ENCODE data around the gene PPP5C. TPM values are rescaled to one million over a fixed set of nuclear protein-coding genes. Genes with fewer than 3 reads are reported as not detected.

PPP5C gene
- total and polyA plus RNA-seq, 2 of the 8 experiments (the other 6 are each of a cell fraction or from before 2014, with no cell fraction given) = 112 to 156 TPM

DNA sequence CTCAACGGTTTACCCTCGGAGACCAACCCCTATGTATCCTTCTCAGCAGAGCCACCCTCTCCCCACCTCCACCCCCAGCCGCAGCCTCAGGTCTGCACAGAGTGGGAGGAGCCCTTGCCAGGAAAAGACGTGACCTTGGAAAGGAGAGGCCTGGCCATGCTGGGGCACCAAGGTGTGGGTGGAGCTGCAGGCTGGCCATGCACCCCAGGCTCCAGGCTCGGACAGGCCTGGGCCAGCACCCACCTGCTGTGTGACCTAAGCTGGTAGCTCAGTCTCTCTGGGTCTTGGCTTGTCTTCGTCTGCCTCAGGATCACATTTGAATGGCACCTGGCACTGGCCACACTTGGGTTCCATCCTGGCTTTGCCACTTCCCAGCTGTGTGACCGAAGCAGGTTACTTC, 37.0 kb downstream of the PPP5C start:
- no peak overlapping the region for H4K5ac ChIP-seq (ENCODE audit: insufficient read length, low read depth, low read length)
- 90% methylated on average over 7 of the region's 7 CpGs; no CpG with 5 or more reads in 1 of the 2 experiments for WGBS, 2 experiments (ENCODE audit: extremely low coverage in 1 of 2, insufficient coverage in 1 of 2, insufficient read length in 1 of 2, insufficient replicate concordance in 2 of 2, low coverage in 1 of 2, low lambda C conversion rate in 2 of 2, missing lambda C conversion rate in 1 of 2)
- no peak overlapping the region for H2AFZ ChIP-seq (ENCODE audit: low read length)
- no peak overlapping the region for H4K8ac ChIP-seq (ENCODE audit: extremely low read depth, insufficient read depth, low read length)
- no peak overlapping the region for H3K18ac ChIP-seq (ENCODE audit: extremely low read depth, low read length)
- ChIA-PET CTCF (ENCODE audit: partially characterized antibody) (interaction anchor here (1.3 to 3.6 kb wide), 4 partner anchors 12 to 103 kb away, joined by 4 to 19 read pairs (median 8); no protein-coding TSS in a partner anchor), POLR2A (ENCODE audit: partially characterized antibody) (interaction anchor here (1.5 kb wide), 1 partner anchor 12 kb away, joined by 4 read pairs; no protein-coding TSS in a partner anchor)
- peaks cover 14 to 52% (median 41%) of the 10 kb centered on the region in 4 experiments; a peak in 6 of 8 replicates for H3K36me3 ChIP-seq (ENCODE audit: control insufficient read depth in 2 of 4, insufficient read depth in 4 of 4, low read length in 3 of 4)
- no peak overlapping the region for H2BK12ac ChIP-seq (ENCODE audit: low read depth, low read length)
- no peak overlapping the region for H2BK120ac ChIP-seq (replicated peaks; ENCODE audit: low read depth, low read length)
- H4K91ac ChIP-seq (replicated peaks; ENCODE audit: insufficient read length, low read length) = no peak overlapping the region
- no peak overlapping the region for H2AK5ac ChIP-seq (ENCODE audit: low read depth, low read length)
- H2BK5ac ChIP-seq (ENCODE audit: low read depth, low read length) = no peak overlapping the region
- no peak overlapping the region for H3K4ac ChIP-seq (replicated peaks; ENCODE audit: insufficient read length, low read depth, low read length)
- no peaks in the 10 kb centered on the region; a peak in 1 of 4 replicates for H3K9me3 ChIP-seq (ENCODE audit: insufficient read depth in 2 of 2, low read depth in 1 of 2, low read length in 1 of 2)
- peaks cover 0 to 8% of the 10 kb centered on the region in 2 experiments; a peak in 1 of 4 replicates for H3K79me2 ChIP-seq (ENCODE audit: control insufficient read depth in 1 of 2, insufficient read depth in 2 of 2, low read length in 2 of 2)
- no peak overlapping the region for H2BK20ac ChIP-seq (ENCODE audit: low read length)
- H3K79me1 ChIP-seq (ENCODE audit: low read depth, low read length) = peaks cover 3% of the 10 kb centered on the region; the same call in 1 of the 2 replicates
- no peak overlapping the region for H3K4me3 ChIP-seq (ENCODE audit: extremely low read depth in 1 of 4, insufficient read depth in 2 of 4, low read depth in 3 of 4, low read length in 4 of 4)
- DNase-seq (ENCODE audit: low read depth in 1 of 2, low spot score in 2 of 2) (no peak), FAIRE-seq (no peak)
- peaks cover 0 to 2% (median 0%) of the 10 kb centered on the region in 4 experiments; a peak in 2 of 7 replicates for H3K4me1 ChIP-seq (replicated peaks in 1 of 4; ENCODE audit: control insufficient read depth in 3 of 4, insufficient read depth in 4 of 4, low read length in 3 of 4)
- H3K56ac ChIP-seq (replicated peaks; ENCODE audit: insufficient read length, low read depth, low read length) = no peak overlapping the region
- H3K4me2 ChIP-seq (ENCODE audit: insufficient read depth in 1 of 2, low read depth in 2 of 2, low read length in 2 of 2) = no peak overlapping the region
- H3K23ac ChIP-seq (ENCODE audit: insufficient read length) = no peak overlapping the region
- H3K27ac ChIP-seq (ENCODE audit: low read depth, low read length) = no peak overlapping the region
- H3K9ac ChIP-seq (replicated peaks in 1 of 4; ENCODE audit: extremely low read depth in 1 of 4, low read depth in 3 of 4, low read length in 3 of 4) = no peak overlapping the region
- no peaks in the 10 kb centered on the region for H3K23me2 ChIP-seq (ENCODE audit: low read depth, low read length)
- H4K20me1 ChIP-seq (replicated peaks in 1 of 2; ENCODE audit: control insufficient read depth in 1 of 2, insufficient read depth in 2 of 2, low read length in 2 of 2) = peaks cover 2 to 11% of the 10 kb centered on the region in 2 experiments
- H3K14ac ChIP-seq (ENCODE audit: insufficient read length) = no peak overlapping the region
- H3K27me3 ChIP-seq (replicated peaks in 1 of 4; ENCODE audit: control insufficient read depth in 3 of 4, extremely low read depth in 1 of 4, insufficient read depth in 3 of 4, low read length in 3 of 4) = no peaks in the 10 kb centered on the region
- no peak overlapping the region for H2BK15ac ChIP-seq (ENCODE audit: low read length)
- TF ChIP-seq GTF2F1 (IDR thresholded peaks at IDR 0.05; ENCODE audit: borderline replicate concordance, low read depth, low read length) = no peak
- TF ChIP-seq ATF2 (IDR thresholded peaks at IDR 0.05; ENCODE audit: low read length) = no peak
- TF ChIP-seq RXRA (IDR thresholded peaks at IDR 0.05; ENCODE audit: insufficient read depth, low read depth, low read length) = no peak
- TF ChIP-seq RFX5 (IDR thresholded peaks at IDR 0.05; ENCODE audit: borderline replicate concordance, low read depth, low read length) = no peak

Data from H1 (cell line).